ENCODE measurements around the gene MTR.

DNA sequence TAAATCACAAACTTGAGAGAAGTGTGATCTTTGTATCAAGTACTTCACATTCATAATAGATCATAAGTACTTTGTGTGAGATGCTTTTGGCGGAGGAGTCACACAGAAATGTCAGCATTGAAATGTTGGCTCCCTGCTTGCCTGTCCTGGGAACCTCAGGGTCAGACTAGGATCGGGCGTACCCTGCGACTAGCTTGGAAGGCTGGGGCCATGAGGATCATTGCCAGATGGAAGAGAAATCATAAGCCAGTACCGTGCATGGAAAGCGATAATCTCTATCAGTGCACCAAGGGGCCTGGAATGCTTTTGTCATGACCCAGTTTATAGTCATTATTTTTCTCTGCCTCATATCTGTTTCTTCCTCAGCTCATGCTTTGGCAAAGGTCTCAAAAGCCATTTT is 35.5 kb downstream of the MTR start:
- TF ChIP-seq, protein P1, sequence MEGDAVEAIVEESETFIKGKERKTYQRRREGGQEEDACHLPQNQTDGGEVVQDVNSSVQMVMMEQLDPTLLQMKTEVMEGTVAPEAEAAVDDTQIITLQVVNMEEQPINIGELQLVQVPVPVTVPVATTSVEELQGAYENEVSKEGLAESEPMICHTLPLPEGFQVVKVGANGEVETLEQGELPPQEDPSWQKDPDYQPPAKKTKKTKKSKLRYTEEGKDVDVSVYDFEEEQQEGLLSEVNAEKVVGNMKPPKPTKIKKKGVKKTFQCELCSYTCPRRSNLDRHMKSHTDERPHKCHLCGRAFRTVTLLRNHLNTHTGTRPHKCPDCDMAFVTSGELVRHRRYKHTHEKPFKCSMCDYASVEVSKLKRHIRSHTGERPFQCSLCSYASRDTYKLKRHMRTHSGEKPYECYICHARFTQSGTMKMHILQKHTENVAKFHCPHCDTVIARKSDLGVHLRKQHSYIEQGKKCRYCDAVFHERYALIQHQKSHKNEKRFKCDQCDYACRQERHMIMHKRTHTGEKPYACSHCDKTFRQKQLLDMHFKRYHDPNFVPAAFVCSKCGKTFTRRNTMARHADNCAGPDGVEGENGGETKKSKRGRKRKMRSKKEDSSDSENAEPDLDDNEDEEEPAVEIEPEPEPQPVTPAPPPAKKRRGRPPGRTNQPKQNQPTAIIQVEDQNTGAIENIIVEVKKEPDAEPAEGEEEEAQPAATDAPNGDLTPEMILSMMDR (IDR thresholded peaks at IDR 0.05): no peak
- TF ChIP-seq POLR2A (IDR thresholded peaks at IDR 0.05): no peak

Data from thyroid gland (tissue), 4 donors.